ENCODE results near the gene IMMP2L. TPM values are rescaled to one million over a fixed set of nuclear protein-coding genes. Genes with fewer than 3 reads are reported as not detected.

Gene IMMP2L
- total and polyA plus RNA-seq, 2 of the 13 experiments (the other 11 are each of a cell fraction or from before 2014, with no cell fraction given), result 7.8 to 16.9 TPM

- Histone ChIP-seq H3K36me3 (replicated peaks in 1 of 2; ENCODE audit: control insufficient read depth in 1 of 2, insufficient read depth in 2 of 2, low read length in 2 of 2) (no peaks in the 10 kb centered on the region), H3K4me1 (ENCODE audit: insufficient read depth, low read length) (no peaks in the 10 kb centered on the region), H3K79me2 (ENCODE audit: insufficient read depth, low read length) (no peaks in the 10 kb centered on the region), H3K27me3 (ENCODE audit: control insufficient read depth in 1 of 2, insufficient read depth in 2 of 2, low read length in 2 of 2) (no peaks in the 10 kb centered on the region), H3K27ac (ENCODE audit: extremely low read length, insufficient read depth, low read length) (no peak overlapping the region), H4K20me1 (ENCODE audit: insufficient read depth, low read length) (no peaks in the 10 kb centered on the region), H3K4me2 (ENCODE audit: low read depth, low read length) (no peak overlapping the region), H3K4me3 (replicated peaks in 1 of 3; ENCODE audit: insufficient read depth in 1 of 3, low read depth in 2 of 3, low read length in 3 of 3) (no peak overlapping the region), H2AFZ (ENCODE audit: low read length) (no peak overlapping the region), H3K9me3 (ENCODE audit: low read length) (no peaks in the 10 kb centered on the region), H3K9ac (ENCODE audit: insufficient read depth, low read depth, low read length) (no peak overlapping the region)
- ChIA-PET POLR2A (no interaction called here), CTCF (ENCODE audit: low intra/inter-chr PET ratio, low total read pairs) (no interaction called here)
- TF ChIP-seq SOX6 (IDR thresholded peaks at IDR 0.05), result no peak
- TF ChIP-seq SOX6 (CRISPR knock-in tag; IDR thresholded peaks at IDR 0.05), result peak; percentile 28
- peak; percentile 55; the same call in 1 of the 2 replicates for TF ChIP-seq TFAP4 (IDR thresholded peaks at IDR 0.05; ENCODE audit: borderline replicate concordance, low read depth)
- no peak for TF ChIP-seq RBM39 (IDR thresholded peaks at IDR 0.05; ENCODE audit: low read depth, low read length, poor library complexity, severe bottlenecking)
- peak; percentile 89 for TF ChIP-seq NFE2L2 (IDR thresholded peaks at IDR 0.05; ENCODE audit: low read length)
- TF ChIP-seq FOSL2 (CRISPR knock-in tag; IDR thresholded peaks at IDR 0.05), result peak; percentile 87
- no peak for TF ChIP-seq ZBTB3 (CRISPR knock-in tag; IDR thresholded peaks at IDR 0.05; ENCODE audit: borderline replicate concordance, low read depth)
- no peak for TF ChIP-seq ZNF709 (CRISPR knock-in tag; IDR thresholded peaks at IDR 0.05)
- 0 out of 2 replicates have a peak, but pooled peaks have one; percentile 39 for TF ChIP-seq ONECUT2 (CRISPR knock-in tag; IDR thresholded peaks at IDR 0.05)
- TF ChIP-seq SOX13 (IDR thresholded peaks at IDR 0.05), result no peak
- TF ChIP-seq SOX13 (CRISPR knock-in tag; conservative IDR thresholded peaks at IDR 0.05 in 1 of 2, IDR thresholded peaks at IDR 0.05 in 1 of 2), result 0 out of 4 replicates have a peak, but pooled peaks of 1 of the 2 experiments have one; percentile 6
- 0 out of 4 replicates have a peak, but pooled peaks of 1 of the 2 experiments have one; percentile 27 for TF ChIP-seq MAFK (conservative IDR thresholded peaks at IDR 0.05 in 1 of 2, IDR thresholded peaks at IDR 0.05 in 1 of 2; ENCODE audit: low read length in 2 of 2)
- WGBS (ENCODE audit: low lambda C conversion rate), result 56% methylated on average over 3 of the region's 3 CpGs
- intact Hi-C loops (cut with micrococcal nuclease; ENCODE audit: unreplicated experiment), result no loop called here
- no TSS peak for BruUV-seq (replicated peaks)
- ATAC-seq, result peak; percentile 60
- in situ Hi-C loops (cut with HindIII; ENCODE audit: extremely low pct_ligation_motif_present, low pct_unique_long_range_greater_than_20kb), result no loop called here
- peak; percentile 18 for DNase-seq (ENCODE audit: low spot score)
- FAIRE-seq, result no peak
Observed at GRCh38 chr7:110856704-110857103, 705.6 kb downstream of the IMMP2L start.

Measured in HepG2 (cell line).